HL-60 (cell line): Measurements from ENCODE around the gene LAMA2.
"Not testable (repeated sequence)": the region's sequence is repeated elsewhere in the genome, so short reads cannot be mapped to it uniquely, and the experiment has no call there.

Experiments
- DNase-seq, 2 experiments: peaks; one replicate each; pipeline ENCODE4 v3.0.0-alpha.2; 2010 to 2020; ENCODE audit warnings: low read depth in 1 of 2, low spot score in 1 of 2
- H3K27ac ChIP-seq: fragments of 250-450 bp; sonication (Bioruptor Pico); replicated peaks from 2 replicates; pipeline ENCODE4 v1.5.1; 2020; ENCODE audit warnings: mild to moderate bottlenecking, moderate library complexity
- H3K27me3 ChIP-seq: fragments of 250-450 bp; sonication (Bioruptor Pico); 2 replicates; pipeline ENCODE4 v1.5.1; 2021; ENCODE audit warnings: mild to moderate bottlenecking, moderate library complexity; ENCODE audit not compliant: insufficient read depth, poor library complexity, severe bottlenecking
- H3K4me3 ChIP-seq: replicated peaks from 2 replicates; pipeline ENCODE4 v1.5.1; 2011; ENCODE audit warnings: mild to moderate bottlenecking, control low read depth, low read length; ENCODE audit not compliant: insufficient read depth
- CTCF ChIP-seq: IDR thresholded peaks from one replicate; pipeline ENCODE4 v1.5.1; 2011; ENCODE audit warnings: low read length, control low read depth, inconsistent platforms; ENCODE audit not compliant: insufficient read depth
- GABPA ChIP-seq: IDR thresholded peaks from 2 replicates; pipeline ENCODE4 v1.6.1; 2012; ENCODE audit warnings: low read depth
- POLR2AphosphoS5 ChIP-seq: IDR thresholded peaks from 2 replicates; pipeline ENCODE4 v1.6.1; 2012; ENCODE audit warnings: low read depth
- SPI1 ChIP-seq: IDR thresholded peaks from 2 replicates; pipeline ENCODE4 v1.6.1; 2012; ENCODE audit warnings: low read depth, mild to moderate bottlenecking, borderline replicate concordance
- TF ChIP-seq, protein P1 (sequence below): IDR thresholded peaks from 2 replicates; pipeline ENCODE4 v1.6.1; 2012; ENCODE audit warnings: low read depth; ENCODE audit not compliant: insufficient replicate concordance

The LAMA2 gene

DNA sequence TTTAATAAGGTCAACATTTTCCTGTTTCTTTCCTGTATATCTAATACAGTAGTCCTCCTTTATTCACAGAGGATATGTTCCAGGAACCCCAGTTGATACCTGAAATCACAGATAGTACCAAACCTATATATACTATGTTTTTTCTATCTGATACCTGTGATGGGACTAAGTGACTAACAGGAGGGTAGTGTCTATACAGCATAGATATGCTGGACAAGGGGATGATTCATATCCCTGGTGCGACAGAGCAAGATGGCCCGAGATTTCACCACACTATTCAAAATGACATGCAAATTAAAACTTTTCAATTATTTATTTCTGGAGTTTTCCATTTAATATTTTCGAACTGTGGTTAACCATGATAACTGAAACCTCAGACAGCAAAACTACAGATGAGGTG is 281.1 kb downstream of the LAMA2 start:
- no peak for TF ChIP-seq POLR2AphosphoS5
- H3K27me3 ChIP-seq: no peaks in the 10 kb centered on the region
- no peak overlapping the region for H3K4me3 ChIP-seq
- no peak for DNase-seq
- no peak overlapping the region for H3K27ac ChIP-seq

GRCh38 chr6:129172279-129172995 is 289.5 kb downstream of the LAMA2 start:
- not testable (repeated sequence) for H3K27ac ChIP-seq, H3K27me3 ChIP-seq, H3K4me3 ChIP-seq, DNase-seq

- no peaks in the 10 kb centered on the region for H3K27me3 ChIP-seq
- no peak overlapping the region for H3K4me3 ChIP-seq
- H3K27ac ChIP-seq: no peak overlapping the region
- TF ChIP-seq CTCF: no peak
- TF ChIP-seq POLR2AphosphoS5: no peak
- TF ChIP-seq GABPA: no peak
- TF ChIP-seq SPI1: no peak
- TF ChIP-seq, protein P1, sequence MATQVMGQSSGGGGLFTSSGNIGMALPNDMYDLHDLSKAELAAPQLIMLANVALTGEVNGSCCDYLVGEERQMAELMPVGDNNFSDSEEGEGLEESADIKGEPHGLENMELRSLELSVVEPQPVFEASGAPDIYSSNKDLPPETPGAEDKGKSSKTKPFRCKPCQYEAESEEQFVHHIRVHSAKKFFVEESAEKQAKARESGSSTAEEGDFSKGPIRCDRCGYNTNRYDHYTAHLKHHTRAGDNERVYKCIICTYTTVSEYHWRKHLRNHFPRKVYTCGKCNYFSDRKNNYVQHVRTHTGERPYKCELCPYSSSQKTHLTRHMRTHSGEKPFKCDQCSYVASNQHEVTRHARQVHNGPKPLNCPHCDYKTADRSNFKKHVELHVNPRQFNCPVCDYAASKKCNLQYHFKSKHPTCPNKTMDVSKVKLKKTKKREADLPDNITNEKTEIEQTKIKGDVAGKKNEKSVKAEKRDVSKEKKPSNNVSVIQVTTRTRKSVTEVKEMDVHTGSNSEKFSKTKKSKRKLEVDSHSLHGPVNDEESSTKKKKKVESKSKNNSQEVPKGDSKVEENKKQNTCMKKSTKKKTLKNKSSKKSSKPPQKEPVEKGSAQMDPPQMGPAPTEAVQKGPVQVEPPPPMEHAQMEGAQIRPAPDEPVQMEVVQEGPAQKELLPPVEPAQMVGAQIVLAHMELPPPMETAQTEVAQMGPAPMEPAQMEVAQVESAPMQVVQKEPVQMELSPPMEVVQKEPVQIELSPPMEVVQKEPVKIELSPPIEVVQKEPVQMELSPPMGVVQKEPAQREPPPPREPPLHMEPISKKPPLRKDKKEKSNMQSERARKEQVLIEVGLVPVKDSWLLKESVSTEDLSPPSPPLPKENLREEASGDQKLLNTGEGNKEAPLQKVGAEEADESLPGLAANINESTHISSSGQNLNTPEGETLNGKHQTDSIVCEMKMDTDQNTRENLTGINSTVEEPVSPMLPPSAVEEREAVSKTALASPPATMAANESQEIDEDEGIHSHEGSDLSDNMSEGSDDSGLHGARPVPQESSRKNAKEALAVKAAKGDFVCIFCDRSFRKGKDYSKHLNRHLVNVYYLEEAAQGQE: no peak
- DNase-seq: no peak
These were observed 292.1 kb downstream of the LAMA2 start for GRCh38 chr6:129175066-129175465.

DNA sequence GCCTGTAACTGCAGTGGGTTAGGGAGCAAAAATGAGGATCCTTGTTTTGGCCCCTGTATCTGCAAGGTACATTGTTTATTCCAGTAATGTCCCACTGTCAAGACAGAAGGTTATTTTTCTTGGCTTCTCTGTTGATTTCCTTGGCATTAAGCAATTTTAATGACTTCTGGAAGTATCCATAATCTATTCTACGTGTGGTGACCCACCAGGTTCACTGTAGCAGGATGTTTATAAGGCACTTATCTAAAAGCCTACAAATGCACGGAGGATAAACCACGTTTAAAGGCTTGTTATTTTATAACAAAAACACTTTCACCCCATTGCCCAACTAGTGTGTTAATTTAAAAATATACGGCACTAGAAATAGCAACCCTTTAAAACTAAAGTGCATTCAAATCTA is 294.9 kb downstream of the LAMA2 start:
- TF ChIP-seq GABPA (no peak), CTCF (no peak), SPI1 (no peak), POLR2AphosphoS5 (no peak)
- TF ChIP-seq, protein P1: no peak
- no peak for DNase-seq
- Histone ChIP-seq H3K27me3 (no peaks in the 10 kb centered on the region), H3K4me3 (no peak overlapping the region), H3K27ac (no peak overlapping the region)

DNA sequence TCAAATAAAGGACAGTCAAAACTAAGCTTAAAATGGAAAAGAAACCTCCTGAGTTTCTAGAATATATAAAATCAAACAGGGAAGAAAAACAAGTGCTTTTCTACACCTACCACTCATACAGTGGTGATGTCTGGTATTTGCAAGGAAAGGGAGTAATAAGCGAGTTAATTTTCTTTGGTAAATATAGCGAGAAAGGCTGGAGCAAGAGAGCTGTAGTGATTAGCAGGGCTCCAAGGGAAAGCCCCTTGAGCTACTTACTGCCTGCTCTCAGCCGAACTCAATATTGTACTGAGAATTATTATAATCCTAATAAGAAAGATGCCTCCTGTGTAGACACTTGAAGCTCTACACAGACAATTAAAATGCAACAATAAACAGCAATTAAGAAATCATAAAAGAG is 296.3 kb downstream of the LAMA2 start:
- no peak overlapping the region for H3K4me3 ChIP-seq
- H3K27me3 ChIP-seq: no peaks in the 10 kb centered on the region
- no peak for DNase-seq
- no peak overlapping the region for H3K27ac ChIP-seq
- TF ChIP-seq POLR2AphosphoS5 (no peak), SPI1 (no peak), CTCF (no peak), GABPA (no peak)
- TF ChIP-seq, protein P1: no peak
